GM19023 (cell line): Measurements from ENCODE around the gene SPTBN1.
A peak's percentile ranks its signal among the peaks of the same experiment; 100 is the strongest.
"Not testable (repeated sequence)": the region's sequence is repeated elsewhere in the genome, so short reads cannot be mapped to it uniquely, and the experiment has no call there.

ENCODE experiments used
- ATAC-seq: cut with Tn5 transposase; IDR thresholded peaks from one replicate; pipeline ENCODE4 v1.9.1; 2021; ENCODE audit warnings: mild to moderate bottlenecking, moderate library complexity; ENCODE audit not compliant: unreplicated experiment

SPTBN1 gene

GRCh38 chr2:54499661-54500060 lies 43.5 kb downstream of the SPTBN1 start:
- no peak for ATAC-seq

- no peak for ATAC-seq
Observed at GRCh38 chr2:54500404-54501205, 44.5 kb downstream of the SPTBN1 start.

- no peak for ATAC-seq
Observed at GRCh38 chr2:54502731-54503130, 46.6 kb downstream of the SPTBN1 start.

GRCh38 chr2:54503192-54503591 lies 47.1 kb downstream of the SPTBN1 start:
- ATAC-seq: peak; percentile 62

- no peak for ATAC-seq
Observed at GRCh38 chr2:54503828-54504227, 47.7 kb downstream of the SPTBN1 start.

GRCh38 chr2:54504866-54505265 lies 48.7 kb downstream of the SPTBN1 start:
- no peak for ATAC-seq

- ATAC-seq: no peak
Observed at GRCh38 chr2:54508541-54508940, 52.4 kb downstream of the SPTBN1 start.

- ATAC-seq: not testable (repeated sequence)
Observed at GRCh38 chr2:54509043-54509442, 52.9 kb downstream of the SPTBN1 start.

- no peak for ATAC-seq
Observed at GRCh38 chr2:54510916-54511315, 54.8 kb downstream of the SPTBN1 start.

- ATAC-seq: no peak
Observed at GRCh38 chr2:54512183-54512582, 56.1 kb downstream of the SPTBN1 start.

GRCh38 chr2:54512663-54513362 lies 56.7 kb downstream of the SPTBN1 start:
- no peak for ATAC-seq

- ATAC-seq: no peak
Observed at GRCh38 chr2:54513363-54513715, 57.2 kb downstream of the SPTBN1 start.

- ATAC-seq: no peak
Observed at GRCh38 chr2:54514822-54515569, 58.9 kb downstream of the SPTBN1 start.

- no peak for ATAC-seq
Observed at GRCh38 chr2:54516842-54517241, 60.7 kb downstream of the SPTBN1 start.

GRCh38 chr2:54518016-54518415 lies 61.9 kb downstream of the SPTBN1 start:
- not testable (repeated sequence) for ATAC-seq

GRCh38 chr2:54518430-54518829 lies 62.3 kb downstream of the SPTBN1 start:
- ATAC-seq: no peak

- no peak for ATAC-seq
Observed at GRCh38 chr2:54519841-54520459, 63.8 kb downstream of the SPTBN1 start.

GRCh38 chr2:54520687-54521086 lies 64.6 kb downstream of the SPTBN1 start:
- ATAC-seq: no peak

GRCh38 chr2:54522624-54523281 lies 66.6 kb downstream of the SPTBN1 start:
- peak; percentile 67 for ATAC-seq

- no peak for ATAC-seq
Observed at GRCh38 chr2:54523324-54523959, 67.3 kb downstream of the SPTBN1 start.
